ENCODE measurements around the gene MSX1. TPM values are rescaled to one million over a fixed set of nuclear protein-coding genes. Genes with fewer than 3 reads are reported as not detected.

MSX1 gene
- total and polyA plus RNA-seq, 2 of the 13 experiments (the other 11 are each of a cell fraction or from before 2014, with no cell fraction given), result 12.1 to 14.9 TPM

DNA sequence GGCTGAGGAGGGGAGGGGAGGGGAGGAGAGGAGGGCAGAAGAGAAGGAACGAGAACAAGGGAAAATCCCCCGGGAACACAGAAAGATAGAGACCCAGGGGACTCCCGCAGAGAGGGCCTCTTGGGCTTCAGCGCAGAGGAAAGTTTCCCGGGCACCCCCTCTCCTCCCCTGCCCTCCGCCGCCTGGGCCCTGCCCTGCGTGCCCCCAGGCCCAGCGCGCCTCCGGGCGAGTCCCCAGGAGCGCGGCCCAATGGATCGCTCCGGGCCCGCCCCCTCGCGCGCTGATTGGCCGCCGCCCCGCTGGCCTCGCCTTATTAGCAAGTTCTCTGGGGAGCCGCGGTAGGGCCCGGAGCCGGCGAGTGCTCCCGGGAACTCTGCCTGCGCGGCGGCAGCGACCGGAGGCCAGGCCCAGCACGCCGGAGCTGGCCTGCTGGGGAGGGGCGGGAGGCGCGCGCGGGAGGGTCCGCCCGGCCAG is at the start of gene MSX1 (continued):
- peak; percentile 11; the same call in 1 of the 2 replicates for TF ChIP-seq RFX5 (IDR thresholded peaks at IDR 0.05; ENCODE audit: low read depth, low read length)
- TF ChIP-seq, protein P1, sequence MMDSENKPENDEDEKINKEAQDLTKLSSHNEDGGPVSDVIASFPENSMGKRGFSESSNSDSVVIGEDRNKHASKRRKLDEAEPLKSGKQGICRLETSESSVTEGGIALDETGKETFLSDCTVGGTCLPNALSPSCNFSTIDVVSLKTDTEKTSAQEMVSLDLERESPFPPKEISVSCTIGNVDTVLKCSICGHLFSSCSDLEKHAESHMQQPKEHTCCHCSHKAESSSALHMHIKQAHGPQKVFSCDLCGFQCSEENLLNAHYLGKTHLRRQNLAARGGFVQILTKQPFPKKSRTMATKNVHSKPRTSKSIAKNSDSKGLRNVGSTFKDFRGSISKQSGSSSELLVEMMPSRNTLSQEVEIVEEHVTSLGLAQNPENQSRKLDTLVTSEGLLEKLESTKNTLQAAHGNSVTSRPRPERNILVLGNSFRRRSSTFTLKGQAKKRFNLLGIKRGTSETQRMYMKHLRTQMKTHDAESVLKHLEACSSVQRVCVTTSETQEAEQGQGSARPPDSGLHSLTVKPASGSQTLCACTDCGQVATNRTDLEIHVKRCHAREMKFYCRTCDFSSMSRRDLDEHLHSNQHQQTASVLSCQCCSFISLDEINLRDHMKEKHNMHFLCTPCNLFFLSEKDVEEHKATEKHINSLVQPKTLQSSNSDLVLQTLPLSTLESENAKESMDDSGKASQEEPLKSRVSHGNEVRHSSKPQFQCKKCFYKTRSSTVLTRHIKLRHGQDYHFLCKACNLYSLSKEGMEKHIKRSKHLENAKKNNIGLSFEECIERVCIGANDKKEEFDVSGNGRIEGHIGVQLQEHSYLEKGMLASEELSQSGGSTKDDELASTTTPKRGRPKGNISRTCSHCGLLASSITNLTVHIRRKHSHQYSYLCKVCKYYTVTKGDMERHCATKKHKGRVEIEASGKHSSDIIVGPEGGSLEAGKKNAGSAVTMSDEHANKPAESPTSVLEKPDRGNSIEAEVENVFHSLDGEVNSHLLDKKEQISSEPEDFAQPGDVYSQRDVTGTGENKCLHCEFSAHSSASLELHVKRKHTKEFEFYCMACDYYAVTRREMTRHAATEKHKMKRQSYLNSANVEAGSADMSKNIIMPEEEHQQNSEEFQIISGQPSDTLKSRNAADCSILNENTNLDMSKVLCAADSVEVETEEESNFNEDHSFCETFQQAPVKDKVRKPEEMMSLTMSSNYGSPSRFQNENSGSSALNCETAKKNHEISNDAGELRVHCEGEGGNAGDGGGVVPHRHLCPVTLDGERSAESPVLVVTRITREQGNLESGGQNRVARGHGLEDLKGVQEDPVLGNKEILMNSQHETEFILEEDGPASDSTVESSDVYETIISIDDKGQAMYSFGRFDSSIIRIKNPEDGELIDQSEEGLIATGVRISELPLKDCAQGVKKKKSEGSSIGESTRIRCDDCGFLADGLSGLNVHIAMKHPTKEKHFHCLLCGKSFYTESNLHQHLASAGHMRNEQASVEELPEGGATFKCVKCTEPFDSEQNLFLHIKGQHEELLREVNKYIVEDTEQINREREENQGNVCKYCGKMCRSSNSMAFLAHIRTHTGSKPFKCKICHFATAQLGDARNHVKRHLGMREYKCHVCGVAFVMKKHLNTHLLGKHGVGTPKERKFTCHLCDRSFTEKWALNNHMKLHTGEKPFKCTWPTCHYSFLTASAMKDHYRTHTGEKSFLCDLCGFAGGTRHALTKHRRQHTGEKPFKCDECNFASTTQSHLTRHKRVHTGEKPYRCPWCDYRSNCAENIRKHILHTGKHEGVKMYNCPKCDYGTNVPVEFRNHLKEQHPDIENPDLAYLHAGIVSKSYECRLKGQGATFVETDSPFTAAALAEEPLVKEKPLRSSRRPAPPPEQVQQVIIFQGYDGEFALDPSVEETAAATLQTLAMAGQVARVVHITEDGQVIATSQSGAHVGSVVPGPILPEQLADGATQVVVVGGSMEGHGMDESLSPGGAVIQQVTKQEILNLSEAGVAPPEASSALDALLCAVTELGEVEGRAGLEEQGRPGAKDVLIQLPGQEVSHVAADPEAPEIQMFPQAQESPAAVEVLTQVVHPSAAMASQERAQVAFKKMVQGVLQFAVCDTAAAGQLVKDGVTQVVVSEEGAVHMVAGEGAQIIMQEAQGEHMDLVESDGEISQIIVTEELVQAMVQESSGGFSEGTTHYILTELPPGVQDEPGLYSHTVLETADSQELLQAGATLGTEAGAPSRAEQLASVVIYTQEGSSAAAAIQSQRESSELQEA (CRISPR knock-in tag; IDR thresholded peaks at IDR 0.05; ENCODE audit: not compliant biosample characterization), result no peak
- TF ChIP-seq, protein P2, sequence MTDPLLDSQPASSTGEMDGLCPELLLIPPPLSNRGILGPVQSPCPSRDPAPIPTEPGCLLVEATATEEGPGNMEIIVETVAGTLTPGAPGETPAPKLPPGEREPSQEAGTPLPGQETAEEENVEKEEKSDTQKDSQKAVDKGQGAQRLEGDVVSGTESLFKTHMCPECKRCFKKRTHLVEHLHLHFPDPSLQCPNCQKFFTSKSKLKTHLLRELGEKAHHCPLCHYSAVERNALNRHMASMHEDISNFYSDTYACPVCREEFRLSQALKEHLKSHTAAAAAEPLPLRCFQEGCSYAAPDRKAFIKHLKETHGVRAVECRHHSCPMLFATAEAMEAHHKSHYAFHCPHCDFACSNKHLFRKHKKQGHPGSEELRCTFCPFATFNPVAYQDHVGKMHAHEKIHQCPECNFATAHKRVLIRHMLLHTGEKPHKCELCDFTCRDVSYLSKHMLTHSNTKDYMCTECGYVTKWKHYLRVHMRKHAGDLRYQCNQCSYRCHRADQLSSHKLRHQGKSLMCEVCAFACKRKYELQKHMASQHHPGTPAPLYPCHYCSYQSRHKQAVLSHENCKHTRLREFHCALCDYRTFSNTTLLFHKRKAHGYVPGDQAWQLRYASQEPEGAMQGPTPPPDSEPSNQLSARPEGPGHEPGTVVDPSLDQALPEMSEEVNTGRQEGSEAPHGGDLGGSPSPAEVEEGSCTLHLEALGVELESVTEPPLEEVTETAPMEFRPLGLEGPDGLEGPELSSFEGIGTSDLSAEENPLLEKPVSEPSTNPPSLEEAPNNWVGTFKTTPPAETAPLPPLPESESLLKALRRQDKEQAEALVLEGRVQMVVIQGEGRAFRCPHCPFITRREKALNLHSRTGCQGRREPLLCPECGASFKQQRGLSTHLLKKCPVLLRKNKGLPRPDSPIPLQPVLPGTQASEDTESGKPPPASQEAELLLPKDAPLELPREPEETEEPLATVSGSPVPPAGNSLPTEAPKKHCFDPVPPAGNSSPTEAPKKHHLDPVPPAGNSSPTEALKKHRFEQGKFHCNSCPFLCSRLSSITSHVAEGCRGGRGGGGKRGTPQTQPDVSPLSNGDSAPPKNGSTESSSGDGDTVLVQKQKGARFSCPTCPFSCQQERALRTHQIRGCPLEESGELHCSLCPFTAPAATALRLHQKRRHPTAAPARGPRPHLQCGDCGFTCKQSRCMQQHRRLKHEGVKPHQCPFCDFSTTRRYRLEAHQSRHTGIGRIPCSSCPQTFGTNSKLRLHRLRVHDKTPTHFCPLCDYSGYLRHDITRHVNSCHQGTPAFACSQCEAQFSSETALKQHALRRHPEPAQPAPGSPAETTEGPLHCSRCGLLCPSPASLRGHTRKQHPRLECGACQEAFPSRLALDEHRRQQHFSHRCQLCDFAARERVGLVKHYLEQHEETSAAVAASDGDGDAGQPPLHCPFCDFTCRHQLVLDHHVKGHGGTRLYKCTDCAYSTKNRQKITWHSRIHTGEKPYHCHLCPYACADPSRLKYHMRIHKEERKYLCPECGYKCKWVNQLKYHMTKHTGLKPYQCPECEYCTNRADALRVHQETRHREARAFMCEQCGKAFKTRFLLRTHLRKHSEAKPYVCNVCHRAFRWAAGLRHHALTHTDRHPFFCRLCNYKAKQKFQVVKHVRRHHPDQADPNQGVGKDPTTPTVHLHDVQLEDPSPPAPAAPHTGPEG (CRISPR knock-in tag; IDR thresholded peaks at IDR 0.05), result no peak
- no peak for TF ChIP-seq GTF3A (CRISPR knock-in tag; conservative IDR thresholded peaks at IDR 0.05)
- TF ChIP-seq EP300 (IDR thresholded peaks at IDR 0.05; ENCODE audit: low read depth in 2 of 2, low read length in 2 of 2), result no peak
- no peak for TF ChIP-seq EP300 (CRISPR knock-in tag; IDR thresholded peaks at IDR 0.05; ENCODE audit: borderline replicate concordance)
- TF ChIP-seq NR2F1 (CRISPR knock-in tag; IDR thresholded peaks at IDR 0.05), result 0 out of 4 replicates have a peak, but pooled peaks of 1 of the 2 experiments have one; percentile 17
- TF ChIP-seq DPF2 (CRISPR knock-in tag; IDR thresholded peaks at IDR 0.05; ENCODE audit: borderline replicate concordance, low read depth), result no peak
- no peak for TF ChIP-seq MTF1 (CRISPR knock-in tag; IDR thresholded peaks at IDR 0.05)
- TF ChIP-seq REL (CRISPR knock-in tag; conservative IDR thresholded peaks at IDR 0.05), result no peak
- TF ChIP-seq MTA1 (CRISPR knock-in tag; IDR thresholded peaks at IDR 0.05; ENCODE audit: borderline replicate concordance), result no peak
- TF ChIP-seq NBN (conservative IDR thresholded peaks at IDR 0.05), result no peak
- TF ChIP-seq CBX1 (IDR thresholded peaks at IDR 0.05; ENCODE audit: low read depth), result no peak
- no peak for TF ChIP-seq CREM (IDR thresholded peaks at IDR 0.05)
- TF ChIP-seq CREM (CRISPR knock-in tag; IDR thresholded peaks at IDR 0.05), result no peak
- TF ChIP-seq ZNF234 (CRISPR knock-in tag; conservative IDR thresholded peaks at IDR 0.05), result no peak
- peak; percentile 56; the same call in 1 of the 2 replicates for TF ChIP-seq KDM5B (CRISPR knock-in tag; IDR thresholded peaks at IDR 0.05; ENCODE audit: borderline replicate concordance)
